HG02884 (cell line): Measurements from ENCODE around the gene DHRS3.
"Not testable (repeated sequence)": the region's sequence is repeated elsewhere in the genome, so short reads cannot be mapped to it uniquely, and the experiment has no call there.

Source experiments
- ATAC-seq: cut with Tn5 transposase; IDR thresholded peaks from one replicate; pipeline ENCODE4 v1.9.1; 2021; ENCODE audit warnings: mild to moderate bottlenecking, moderate library complexity; ENCODE audit not compliant: unreplicated experiment

Gene DHRS3

GRCh38 chr1:12580054-12580887 lies 37.7 kb downstream of the DHRS3 start:
- no peak for ATAC-seq

DNA sequence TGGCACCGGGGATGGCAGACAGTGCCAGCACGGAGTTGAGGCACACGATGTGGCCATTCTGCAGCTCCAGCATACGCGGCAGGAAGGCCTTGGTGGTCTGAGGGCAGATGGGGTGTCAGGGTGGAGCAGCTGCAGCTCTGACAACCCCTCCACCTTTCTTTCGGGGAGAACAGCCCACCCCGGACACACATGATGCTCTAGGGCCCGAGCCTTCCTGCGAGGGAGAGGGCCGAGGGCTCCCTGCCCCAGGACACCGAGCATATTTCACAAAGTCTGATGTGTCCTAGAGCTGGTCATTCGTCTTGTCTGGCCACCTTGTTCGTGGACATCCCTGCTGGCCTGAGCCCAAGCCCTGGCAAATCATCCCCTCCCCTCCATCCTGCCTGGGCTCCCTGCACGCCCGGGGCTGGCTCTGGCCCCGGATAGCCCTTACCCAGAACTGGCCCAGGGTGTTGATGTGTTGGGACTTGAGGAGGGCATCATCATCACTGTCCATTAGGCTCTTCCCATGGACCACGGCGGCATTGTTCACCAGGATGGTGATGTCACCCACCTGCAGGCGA lies 39.1 kb downstream of the DHRS3 start:
- ATAC-seq: no peak

DNA sequence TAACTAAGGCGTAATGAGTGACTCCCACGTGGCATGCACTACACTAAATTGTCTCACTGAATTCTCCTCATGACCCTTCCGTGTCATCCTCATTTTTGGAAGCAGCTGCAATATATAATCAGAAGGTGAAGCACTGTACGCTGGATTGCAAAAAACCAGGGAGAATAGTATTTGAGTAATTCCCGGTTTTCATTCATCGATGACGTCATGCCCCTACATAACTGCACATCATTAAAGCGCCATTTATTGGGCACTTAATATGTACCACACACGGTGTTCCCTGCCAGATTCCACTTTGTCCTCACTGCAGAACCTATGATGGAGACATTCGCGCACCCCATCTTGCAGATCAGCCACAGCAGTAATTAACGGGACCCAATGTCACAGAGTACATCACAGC lies 41.0 kb downstream of the DHRS3 start:
- no peak for ATAC-seq

DNA sequence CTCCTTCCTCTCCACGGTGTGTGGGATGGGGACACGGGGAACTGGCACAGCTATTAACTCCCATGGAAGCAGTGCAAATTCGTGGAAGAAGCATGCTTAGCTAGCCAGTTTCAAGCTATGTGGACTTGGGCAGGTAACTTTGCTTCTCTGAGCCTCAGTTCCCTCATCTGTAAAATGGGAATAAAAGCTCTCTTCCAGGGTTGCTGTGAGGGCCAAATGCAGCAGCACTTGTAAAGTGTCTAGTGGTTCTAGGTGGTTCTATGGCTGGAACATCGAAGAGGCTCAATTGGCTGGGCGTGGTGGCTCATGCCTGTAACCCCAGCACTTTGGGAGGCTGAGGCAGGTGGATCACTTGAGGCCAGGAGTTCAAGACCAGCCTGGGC lies 43.3 kb downstream of the DHRS3 start:
- no peak for ATAC-seq

DNA sequence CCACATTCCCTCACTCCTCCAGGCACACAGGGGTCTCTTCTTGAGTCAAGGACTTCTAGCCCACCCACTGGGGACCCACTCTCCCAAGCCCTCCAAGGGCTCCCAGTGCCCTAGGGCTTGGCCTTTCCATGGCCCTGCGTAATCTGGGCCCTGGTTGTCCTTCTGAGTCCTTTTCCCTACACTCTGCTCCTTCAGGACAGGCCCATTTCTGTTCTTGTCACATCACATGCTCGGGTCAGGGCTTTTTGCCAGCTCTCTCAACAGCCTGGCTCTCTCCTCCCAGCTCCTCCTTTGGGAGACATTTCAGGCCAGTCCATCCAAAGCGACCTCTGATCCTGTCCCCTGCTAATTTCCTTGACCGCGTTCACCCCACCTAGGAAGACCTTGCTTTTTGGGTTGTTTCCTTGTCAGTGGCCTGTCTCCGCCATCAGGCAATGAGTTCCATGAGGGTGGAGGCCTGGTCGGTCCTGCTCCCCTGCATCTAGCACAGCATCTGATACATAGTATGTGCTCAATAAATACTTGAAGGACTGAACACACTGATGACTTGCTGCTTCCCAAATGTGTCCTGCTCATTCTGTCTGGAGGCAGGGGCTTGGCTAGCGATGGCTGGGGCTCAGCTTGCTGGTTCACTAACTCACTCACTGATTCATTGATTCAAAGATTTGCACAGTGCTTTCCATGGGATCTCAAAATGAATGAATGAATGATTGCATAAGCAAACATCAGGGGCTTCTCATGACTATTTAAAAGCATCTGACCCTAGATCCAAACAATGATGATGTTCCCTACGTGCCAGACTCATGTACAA lies 44.8 kb downstream of the DHRS3 start:
- no peak for ATAC-seq

GRCh38 chr1:12572522-12572921 lies 45.5 kb downstream of the DHRS3 start:
- no peak for ATAC-seq

DNA sequence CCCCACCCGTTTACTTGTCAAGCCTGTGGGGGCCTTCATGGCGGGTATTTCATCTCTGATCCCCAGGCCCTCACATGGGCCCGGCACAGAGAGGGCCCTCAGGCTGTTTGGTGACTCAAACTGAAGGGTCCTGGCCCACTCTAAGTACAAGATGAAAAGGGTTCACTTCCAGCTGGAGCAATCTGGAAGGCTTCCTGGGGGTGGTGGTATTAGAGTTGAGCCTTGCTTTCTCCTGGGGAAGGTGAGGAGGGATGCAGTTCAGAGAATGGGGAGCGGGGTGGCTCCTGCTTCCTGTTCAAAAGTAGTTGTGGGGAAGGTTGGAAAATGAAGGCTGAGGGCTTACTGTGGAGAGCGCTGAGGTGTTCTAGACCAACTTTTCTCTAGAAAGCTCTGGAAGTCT lies 47.7 kb downstream of the DHRS3 start:
- ATAC-seq: no peak

GRCh38 chr1:12568009-12568767 lies 49.8 kb downstream of the DHRS3 start:
- no peak for ATAC-seq

- ATAC-seq: no peak
Observed at GRCh38 chr1:12567288-12567819, 50.7 kb downstream of the DHRS3 start.

GRCh38 chr1:12566484-12567287 lies 51.3 kb downstream of the DHRS3 start:
- ATAC-seq: no peak

DNA sequence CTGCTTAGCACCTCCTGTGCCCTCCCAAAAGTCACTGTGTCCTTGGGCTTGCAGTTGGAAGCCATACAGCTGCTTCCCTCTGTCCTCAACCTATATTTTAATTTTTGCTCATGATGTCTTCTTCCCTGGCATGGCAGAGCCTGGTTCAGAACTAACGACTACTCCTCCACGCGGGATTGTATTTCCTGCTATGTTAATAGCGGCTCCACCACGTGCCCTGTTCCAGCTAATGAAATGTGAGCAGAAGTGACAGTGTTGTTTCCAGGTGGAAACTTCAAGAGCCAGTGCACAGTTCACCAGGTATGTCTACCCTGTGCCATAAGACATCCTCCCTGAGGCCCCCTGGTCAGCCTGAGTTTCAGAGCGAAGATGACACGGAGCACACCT lies 52.1 kb downstream of the DHRS3 start:
- ATAC-seq: no peak

- ATAC-seq: no peak
Observed at GRCh38 chr1:12565094-12565965, 52.7 kb downstream of the DHRS3 start.

DNA sequence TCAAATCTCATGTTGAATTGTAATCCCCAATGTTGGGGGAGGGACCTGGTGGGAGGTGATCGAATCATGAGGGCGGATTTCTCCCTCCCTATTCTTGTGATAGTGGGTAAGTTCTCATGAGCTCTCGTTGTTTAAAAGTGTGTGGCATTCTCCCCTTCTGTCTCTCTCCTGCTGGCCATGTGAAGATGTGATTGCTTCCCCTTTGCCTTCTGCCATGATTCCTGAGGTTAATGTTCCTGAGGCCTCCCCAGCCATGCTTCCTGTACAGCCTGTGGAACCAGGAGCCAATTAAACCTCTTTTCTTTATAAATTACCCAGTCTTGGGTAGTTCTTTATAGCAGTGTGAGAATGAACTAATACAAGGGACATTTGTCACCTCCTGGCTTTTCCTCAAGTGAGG lies 53.8 kb downstream of the DHRS3 start:
- ATAC-seq: not testable (repeated sequence)

DNA sequence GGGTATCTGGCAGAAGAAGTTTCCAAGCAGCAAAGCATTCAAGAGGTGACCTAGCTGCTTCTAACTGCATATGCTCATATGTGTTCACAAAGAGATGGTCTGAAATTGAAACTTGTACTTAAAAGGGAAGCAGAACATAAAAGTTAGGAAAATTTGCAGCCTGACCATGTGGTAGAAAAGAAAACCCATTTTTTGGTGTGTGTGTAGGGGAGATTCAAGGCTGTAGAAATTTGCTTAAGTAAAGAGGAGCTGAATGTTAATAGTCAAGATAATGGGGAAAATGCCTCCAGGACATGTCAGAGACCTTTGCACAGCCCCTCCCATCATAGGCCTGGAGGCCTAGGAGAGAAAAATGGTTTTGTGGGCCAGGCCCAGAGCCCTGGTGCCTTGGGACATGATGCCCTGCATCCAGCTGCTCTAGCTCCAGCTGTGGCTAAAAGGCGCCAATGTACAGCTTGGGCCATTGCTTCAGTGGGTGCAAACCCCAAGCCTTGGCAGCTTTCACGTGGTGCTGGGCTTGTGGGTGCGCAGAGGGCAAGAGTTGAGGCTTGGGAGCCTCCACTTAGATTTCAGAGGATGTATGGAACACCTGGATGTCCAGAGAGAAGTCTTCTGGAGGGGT lies 54.9 kb downstream of the DHRS3 start:
- ATAC-seq: no peak

DNA sequence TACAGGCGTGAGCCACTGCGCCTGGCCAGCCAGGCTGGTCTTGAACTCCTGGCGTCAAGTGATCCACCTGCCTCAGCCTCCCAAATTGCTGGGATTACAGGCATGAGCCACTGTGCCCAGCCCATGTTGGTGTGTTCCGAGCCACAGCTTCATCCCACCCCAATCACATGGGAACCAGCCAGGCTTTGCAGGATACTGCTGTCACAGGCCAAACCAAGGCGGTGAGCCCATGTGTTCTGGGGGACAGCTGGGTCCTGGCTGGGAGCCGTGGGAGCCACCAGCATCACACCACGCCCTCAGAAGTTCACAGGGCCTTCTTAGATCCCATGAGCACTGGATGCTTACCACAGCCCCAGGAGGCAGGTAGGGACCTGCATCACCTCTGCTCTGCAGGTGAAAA lies 56.9 kb downstream of the DHRS3 start:
- no peak for ATAC-seq

DNA sequence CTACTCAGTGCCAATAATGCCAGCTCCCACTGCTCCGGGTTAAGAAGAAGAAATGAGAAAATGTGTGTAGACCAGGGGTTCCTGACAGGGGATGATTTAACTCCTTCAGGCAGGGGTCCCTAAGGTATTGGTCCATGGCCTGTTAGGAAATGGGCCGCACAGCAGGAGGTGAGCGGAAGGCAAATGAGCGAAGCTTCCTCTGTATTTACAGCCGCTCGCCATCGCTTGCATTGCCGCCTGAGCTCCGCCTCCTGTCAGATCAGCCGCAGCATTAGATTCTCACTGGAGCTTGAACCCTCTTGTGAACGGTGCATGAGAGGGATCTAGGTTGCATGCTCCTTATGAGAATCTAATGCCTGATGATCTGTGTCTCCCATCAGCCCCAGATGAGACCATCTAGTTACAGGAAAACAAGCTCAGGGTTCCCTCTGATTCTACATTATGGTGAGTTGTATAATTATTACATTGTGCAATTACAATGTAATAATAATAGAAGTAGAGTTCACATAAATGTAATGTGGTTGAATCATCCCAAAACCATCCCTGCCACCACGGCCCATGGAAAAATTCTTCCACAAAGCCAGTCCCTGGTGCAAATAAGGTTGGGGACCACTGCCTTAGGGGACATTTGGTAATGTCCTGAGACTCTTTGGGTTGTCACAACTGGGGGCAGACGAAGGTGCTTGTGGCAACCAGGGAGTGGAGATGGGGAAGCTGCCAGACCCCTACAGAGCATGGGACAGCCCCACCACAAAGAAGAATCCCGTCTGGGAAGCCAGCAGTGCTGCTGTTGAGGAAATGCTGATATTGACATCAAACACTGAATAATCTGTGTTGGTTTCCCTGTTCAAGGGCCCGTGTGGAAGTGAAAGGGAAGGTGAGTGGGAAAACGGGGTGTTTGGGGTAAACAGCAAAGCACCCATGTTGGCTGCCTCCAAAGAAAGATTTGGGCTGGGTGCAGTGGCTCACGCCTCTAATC lies 60.8 kb downstream of the DHRS3 start:
- no peak for ATAC-seq

DNA sequence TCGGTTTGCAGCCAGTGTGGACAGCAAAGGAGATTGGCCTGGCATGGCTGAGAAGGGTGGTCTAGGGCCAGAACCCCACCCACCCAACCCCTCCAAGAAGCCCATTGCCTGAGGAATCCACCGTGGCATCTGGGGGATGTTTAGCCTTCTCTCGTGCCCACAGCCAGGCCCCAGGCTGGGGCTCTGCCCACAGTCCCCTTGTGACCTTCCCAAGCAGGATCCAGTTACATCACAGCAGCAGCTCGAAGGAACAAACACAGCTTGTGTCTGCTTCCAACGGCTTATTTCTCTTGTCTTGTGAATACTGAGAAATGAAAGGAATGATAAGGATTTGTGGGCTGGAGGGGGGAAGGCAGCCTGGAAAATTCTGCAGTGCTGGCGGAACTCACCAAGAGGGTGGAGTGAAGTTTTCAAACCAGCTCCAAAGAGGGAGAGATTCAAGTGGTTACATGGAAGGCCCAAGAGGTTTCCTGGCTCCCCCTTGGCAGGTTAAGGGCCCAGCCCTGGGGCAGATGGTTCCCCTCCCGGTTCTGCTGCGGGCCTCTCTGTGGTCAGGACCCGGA lies 61.6 kb downstream of the DHRS3 start:
- ATAC-seq: no peak
